ENCODE results near the gene ADAMTS15.

ADAMTS15 gene

DNA sequence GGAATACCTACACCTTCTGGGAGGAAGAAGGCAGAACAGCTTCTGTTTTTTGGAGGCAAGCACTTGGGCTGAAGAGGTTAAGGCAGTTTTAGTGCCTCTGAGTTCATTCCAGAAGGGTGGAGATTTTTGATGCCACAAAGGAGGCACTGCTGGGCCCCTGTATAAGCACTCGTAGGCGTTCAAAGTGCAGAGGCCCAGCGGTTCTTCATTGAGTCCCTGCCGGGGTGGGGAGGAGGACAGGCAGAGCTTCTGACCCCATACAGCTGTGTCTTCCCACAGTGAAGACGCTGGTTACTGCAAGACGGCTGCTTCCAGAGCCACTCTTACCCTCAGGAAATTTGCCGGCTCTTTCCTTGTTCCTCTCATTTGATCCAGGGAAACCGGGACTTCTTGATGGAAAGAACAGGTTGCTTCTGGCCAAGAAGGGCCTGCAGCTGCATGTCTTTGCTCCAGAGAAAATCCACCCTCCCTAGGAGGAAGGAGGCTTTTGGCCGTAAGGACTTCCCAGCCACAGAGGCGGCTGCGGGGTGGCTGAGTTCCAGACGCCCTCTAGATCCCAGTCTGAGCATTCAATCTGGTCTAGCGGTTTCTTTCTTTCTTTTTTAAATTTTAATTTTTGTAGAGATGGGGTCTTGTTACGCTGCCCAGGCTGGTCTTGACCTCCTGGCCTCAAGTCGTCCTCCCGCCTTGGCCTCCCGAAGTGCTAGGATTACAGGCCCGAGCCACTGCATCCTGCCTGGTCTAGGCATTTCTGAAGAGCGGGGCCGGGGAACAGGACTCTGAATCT is 9.4 kb downstream of the ADAMTS15 start:
- no peak for DNase-seq (ENCODE audit: low read depth in 2 of 2)

DNA sequence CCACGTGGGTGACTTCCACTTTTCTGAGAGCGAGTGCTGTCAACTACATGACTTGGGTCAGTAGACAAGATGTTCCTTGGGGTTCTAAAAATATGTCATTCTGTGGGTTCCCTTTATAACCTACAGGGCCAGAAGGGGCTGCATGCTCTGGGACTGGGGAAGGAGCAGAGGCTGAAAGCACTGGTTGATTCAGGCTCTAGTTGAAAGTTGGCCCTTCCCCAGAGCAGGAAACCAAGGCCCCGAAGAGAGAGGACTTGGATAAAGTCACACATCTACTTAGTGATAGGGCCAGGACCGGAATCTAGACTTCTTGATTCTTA is 9.9 kb downstream of the ADAMTS15 start:
- no peak for DNase-seq (ENCODE audit: low read depth in 2 of 2)

GRCh38 chr11:130459521-130459920 is 11.1 kb downstream of the ADAMTS15 start:
- DNase-seq (ENCODE audit: low read depth in 2 of 2): no peak

DNA sequence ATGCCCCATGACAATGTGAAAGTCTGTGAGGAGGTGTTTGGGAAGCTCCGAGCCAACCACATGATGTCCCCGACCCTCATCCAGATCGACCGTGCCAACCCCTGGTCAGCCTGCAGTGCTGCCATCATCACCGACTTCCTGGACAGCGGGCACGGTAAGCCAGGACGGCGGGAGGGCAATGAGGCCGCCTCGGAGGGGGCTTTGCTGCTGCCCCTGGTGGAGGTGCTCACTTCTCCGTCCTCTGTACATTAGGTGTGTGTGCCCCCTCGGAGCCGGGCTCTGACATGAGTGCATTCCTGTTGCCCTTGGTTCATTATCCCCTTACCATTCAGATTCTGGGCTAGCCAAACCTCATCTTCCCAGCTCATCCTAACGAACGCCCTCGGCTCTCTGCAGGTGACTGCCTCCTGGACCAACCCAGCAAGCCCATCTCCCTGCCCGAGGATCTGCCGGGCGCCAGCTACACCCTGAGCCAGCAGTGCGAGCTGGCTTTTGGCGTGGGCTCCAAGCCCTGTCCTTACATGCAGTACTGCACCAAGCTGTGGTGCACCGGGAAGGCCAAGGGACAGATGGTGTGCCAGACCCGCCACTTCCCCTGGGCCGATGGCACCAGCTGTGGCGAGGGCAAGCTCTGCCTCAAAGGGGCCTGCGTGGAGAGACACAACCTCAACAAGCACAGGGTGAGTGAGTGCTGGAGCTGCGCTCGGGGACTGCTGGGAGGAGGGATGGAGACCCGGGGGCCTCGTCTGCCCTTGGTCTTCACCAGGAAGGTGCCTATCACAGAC is 13.8 kb downstream of the ADAMTS15 start:
- DNase-seq (ENCODE audit: low read depth in 2 of 2): no peak

- DNase-seq (ENCODE audit: low read depth in 2 of 2): no peak
Observed at GRCh38 chr11:130462931-130463330, 14.5 kb downstream of the ADAMTS15 start.

DNA sequence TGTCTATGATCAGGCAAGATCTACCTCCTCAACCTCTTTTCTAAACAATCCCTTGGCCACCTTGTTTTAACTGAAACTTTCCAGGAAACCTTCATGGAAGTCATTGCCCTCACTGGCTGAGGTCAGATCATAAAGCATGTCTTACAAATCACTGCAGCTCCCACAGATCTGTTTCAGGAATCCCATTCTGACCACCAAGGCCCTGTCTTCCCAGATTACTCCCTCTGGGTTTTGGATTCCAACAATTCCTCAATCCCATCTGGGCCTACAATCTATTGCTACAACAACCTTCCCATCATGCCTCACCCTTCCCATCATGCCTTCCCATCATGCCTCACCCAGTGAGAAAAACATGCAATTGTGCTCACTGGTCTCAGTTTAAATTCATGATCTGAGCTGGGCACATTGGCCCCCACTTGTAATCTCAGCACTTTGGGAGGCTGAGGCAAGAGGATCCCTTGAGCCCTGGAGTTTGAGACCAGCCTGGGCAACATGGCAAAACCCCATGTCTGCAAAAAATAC is 15.9 kb downstream of the ADAMTS15 start:
- DNase-seq (ENCODE audit: low read depth in 2 of 2): no peak

DNA sequence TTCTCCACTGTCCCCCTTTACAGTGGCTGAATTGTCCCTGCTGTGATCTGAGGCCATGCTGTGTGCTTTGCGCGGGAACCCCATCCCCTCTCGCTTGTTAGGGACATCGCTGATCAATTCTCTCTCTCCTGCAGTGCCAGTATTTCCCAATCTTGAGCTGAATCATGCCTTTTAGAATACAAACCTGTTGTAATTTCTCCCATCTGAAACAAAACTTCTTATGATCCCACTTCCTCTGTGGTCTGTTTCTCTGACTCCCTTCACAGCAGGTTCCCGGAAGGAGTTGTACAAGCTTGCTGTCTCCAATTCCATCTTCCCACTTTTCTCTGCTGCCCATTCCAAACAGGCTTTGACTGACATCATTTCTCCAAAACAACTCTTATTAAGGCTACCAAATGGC is 16.8 kb downstream of the ADAMTS15 start:
- no peak for DNase-seq (ENCODE audit: low read depth in 2 of 2)

GRCh38 chr11:130467116-130467900 is 18.9 kb downstream of the ADAMTS15 start:
- DNase-seq (ENCODE audit: low read depth in 2 of 2): no peak

GRCh38 chr11:130469181-130469580 is 20.7 kb downstream of the ADAMTS15 start:
- DNase-seq (ENCODE audit: low read depth in 2 of 2): no peak

DNA sequence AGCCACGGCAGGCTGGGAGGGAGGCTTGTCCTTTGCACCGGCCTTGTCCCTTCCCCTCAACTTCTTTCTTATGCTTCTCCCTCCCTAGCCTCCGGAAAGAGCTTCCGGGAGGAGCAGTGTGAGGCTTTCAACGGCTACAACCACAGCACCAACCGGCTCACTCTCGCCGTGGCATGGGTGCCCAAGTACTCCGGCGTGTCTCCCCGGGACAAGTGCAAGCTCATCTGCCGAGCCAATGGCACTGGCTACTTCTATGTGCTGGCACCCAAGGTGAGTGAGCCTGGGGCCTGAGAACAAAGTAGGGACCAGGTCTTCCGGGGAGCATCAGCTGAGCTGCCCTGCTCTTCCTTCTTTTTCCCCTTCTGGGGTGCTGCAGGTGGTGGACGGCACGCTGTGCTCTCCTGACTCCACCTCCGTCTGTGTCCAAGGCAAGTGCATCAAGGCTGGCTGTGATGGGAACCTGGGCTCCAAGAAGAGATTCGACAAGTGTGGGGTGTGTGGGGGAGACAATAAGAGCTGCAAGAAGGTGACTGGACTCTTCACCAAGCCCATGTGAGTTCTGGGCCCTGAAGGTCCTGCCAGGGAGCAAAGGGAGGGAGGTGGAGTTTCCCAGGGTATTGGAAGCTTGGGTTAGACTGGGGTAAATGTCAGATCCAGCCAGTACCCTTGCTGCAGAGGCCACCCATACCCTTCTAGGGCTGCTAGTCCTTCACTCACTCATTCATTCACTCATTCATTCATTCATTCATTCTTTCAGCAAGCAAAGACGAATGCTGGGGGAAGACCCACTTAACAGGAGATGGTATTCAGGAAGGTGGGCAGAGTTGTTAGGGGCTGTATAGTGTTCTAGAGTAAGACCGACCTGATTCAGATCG is 22.6 kb downstream of the ADAMTS15 start:
- DNase-seq (ENCODE audit: low read depth in 2 of 2): no peak

- DNase-seq (ENCODE audit: low read depth in 2 of 2): no peak
Observed at GRCh38 chr11:130471731-130472433, 23.4 kb downstream of the ADAMTS15 start.

DNA sequence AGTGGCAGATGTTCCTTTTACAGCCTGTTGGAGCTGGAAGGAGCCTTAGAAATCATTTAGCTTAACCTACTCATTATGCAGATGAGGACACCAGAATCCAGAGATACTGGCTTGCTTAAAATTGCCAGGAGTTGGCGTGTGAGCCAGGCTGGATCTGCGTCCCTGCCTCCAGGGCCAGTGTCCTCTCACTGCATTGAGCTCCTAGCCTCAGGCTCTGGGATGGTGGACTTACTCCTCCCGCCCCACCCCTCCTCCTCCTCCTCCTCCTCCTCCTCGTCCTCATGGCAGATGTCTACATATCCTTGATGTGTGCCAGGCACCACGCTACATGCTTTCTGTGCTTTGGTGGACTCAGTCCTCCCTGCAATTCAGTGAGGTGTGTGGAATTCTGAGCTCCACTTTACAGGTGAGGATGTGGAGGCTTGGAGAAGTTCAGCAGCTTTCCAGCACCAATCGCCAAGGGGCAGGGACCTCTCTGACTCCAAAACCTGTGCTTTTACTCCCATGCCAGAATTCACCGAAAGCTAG is 24.1 kb downstream of the ADAMTS15 start:
- no peak for DNase-seq (ENCODE audit: low read depth in 2 of 2)

GRCh38 chr11:130473056-130473794 is 24.8 kb downstream of the ADAMTS15 start:
- DNase-seq (ENCODE audit: low read depth in 2 of 2): no peak

DNA sequence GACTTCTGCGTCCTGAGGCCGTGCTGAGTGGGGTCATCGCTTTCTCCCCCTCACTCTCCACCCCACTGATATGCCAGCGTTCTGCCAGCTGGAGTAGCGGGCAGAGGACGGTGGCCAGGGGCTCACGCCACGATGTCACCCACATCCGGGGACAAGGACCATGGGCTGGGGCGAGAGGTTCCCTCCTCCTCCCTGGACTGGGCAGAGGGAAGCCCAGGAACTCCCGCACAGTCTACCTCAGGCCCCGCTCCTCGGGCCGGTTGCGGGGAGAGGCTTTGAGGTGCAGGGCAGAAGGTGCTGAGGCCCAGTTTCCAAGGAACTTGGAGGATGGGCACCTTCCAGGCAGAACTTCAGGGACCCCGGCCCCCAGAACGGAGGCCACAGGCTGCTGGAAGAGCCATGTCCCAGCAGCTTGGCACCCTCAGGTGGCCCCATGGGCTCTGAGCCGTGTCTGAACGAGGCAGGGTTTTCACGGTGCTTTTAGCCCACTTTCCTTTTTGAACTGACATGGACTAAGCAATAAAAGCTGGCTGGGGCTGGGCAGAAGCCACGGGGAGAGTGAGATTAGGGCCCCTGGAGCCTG is 25.4 kb downstream of the ADAMTS15 start:
- no peak for DNase-seq (ENCODE audit: low read depth in 2 of 2)

- DNase-seq (ENCODE audit: low read depth in 2 of 2): no peak
Observed at GRCh38 chr11:130474637-130475400, 26.4 kb downstream of the ADAMTS15 start.

DNA sequence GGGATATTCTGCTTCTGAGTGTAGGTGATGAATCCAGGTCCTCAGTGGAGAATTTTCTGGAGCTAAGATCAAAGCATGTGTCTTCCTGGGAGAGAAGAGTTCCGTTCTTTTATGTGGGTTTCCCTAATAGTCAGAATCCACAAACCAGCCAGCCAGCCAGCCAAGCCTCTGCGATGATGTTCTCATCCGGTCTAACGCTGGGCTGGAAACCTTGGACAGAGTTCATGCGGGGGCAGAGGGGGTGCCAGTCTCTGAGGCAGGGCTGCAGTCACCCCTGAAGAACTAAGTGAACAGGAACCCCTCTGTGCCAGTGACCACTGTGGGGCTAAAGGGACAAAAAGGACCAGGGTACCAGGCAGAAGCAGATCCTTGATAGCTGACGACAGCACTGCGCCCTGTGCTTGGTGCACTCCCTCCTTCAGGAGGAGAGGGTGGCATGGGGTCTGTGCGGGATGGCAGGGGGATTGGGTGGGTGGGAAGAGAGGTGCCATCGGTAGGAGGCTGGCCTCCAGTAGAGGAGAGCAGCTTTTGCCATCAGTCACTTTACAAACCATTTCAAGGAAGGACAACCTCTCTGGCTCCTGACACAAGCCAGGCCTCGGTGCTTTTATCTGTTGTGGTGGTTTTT is 27.1 kb downstream of the ADAMTS15 start:
- no peak for DNase-seq (ENCODE audit: low read depth in 2 of 2)

GRCh38 chr11:130476200-130476921 is 27.9 kb downstream of the ADAMTS15 start:
- no peak for DNase-seq (ENCODE audit: low read depth in 2 of 2)

All from stimulated activated CD8-positive, alpha-beta memory T cell treated with anti-CD3 and anti-CD28 coated beads, Interleukin-15, amount 100 ng/mL, for 48 hours (primary cell).